ENCODE data around the gene ATAD1.

Gene ATAD1

GRCh38 chr10:87722716-87723115 lies 95.3 kb downstream of the ATAD1 start:
- H3K4me2 ChIP-seq (ENCODE audit: low read length), result no peak overlapping the region
- no peak overlapping the region for H2AFZ ChIP-seq (ENCODE audit: low read length)
- no peak for TF ChIP-seq CTCF (IDR thresholded peaks at IDR 0.05; ENCODE audit: low read length)
- TF ChIP-seq EZH2 (IDR thresholded peaks at IDR 0.05; ENCODE audit: borderline replicate concordance, low read length), result no peak

GRCh38 chr10:87721781-87722180 lies 96.2 kb downstream of the ATAD1 start:
- Histone ChIP-seq H3K9ac (ENCODE audit: low read length) (no peak overlapping the region), H3K27ac (ENCODE audit: low read depth, low read length, poor library complexity, severe bottlenecking) (no peak overlapping the region), H3K36me3 (ENCODE audit: insufficient read depth, low read length) (no peaks in the 10 kb centered on the region), H3K4me3 (ENCODE audit: low read depth, low read length, poor library complexity, severe bottlenecking) (no peak overlapping the region), H2AFZ (ENCODE audit: low read length) (no peak overlapping the region), H3K4me2 (ENCODE audit: low read length) (no peak overlapping the region), H3K27me3 (ENCODE audit: insufficient read depth, low read length) (no peaks in the 10 kb centered on the region), H3K9me3 (ENCODE audit: low read length) (no peaks in the 10 kb centered on the region), H3K9me2 (ENCODE audit: low read depth, low read length) (no peaks in the 10 kb centered on the region), H3F3A (ENCODE audit: insufficient read depth, low read length) (no peaks in the 10 kb centered on the region), H3K4me1 (ENCODE audit: insufficient read depth, low read length, severe bottlenecking) (no peaks in the 10 kb centered on the region), H4K20me1 (ENCODE audit: insufficient read depth, low read length) (no peaks in the 10 kb centered on the region), H3K79me2 (ENCODE audit: insufficient read depth, low read length) (no peaks in the 10 kb centered on the region)
- TF ChIP-seq CTCF (IDR thresholded peaks at IDR 0.05; ENCODE audit: low read length) (no peak), EZH2 (IDR thresholded peaks at IDR 0.05; ENCODE audit: borderline replicate concordance, low read length) (no peak)

More at GRCh38 chr10:87722716-87723115, 95.3 kb downstream of the ATAD1 start:
- Histone ChIP-seq H3F3A (ENCODE audit: insufficient read depth, low read length) (no peaks in the 10 kb centered on the region), H3K9ac (ENCODE audit: low read length) (no peak overlapping the region), H3K79me2 (ENCODE audit: insufficient read depth, low read length) (no peaks in the 10 kb centered on the region), H4K20me1 (ENCODE audit: insufficient read depth, low read length) (no peaks in the 10 kb centered on the region), H3K9me2 (ENCODE audit: low read depth, low read length) (no peaks in the 10 kb centered on the region), H3K4me3 (ENCODE audit: low read depth, low read length, poor library complexity, severe bottlenecking) (no peak overlapping the region), H3K27me3 (ENCODE audit: insufficient read depth, low read length) (0 out of 2 replicates have a peak, but pooled peaks cover 5% of the 10 kb centered on the region), H3K9me3 (ENCODE audit: low read length) (no peaks in the 10 kb centered on the region), H3K27ac (ENCODE audit: low read depth, low read length, poor library complexity, severe bottlenecking) (no peak overlapping the region), H3K36me3 (ENCODE audit: insufficient read depth, low read length) (no peaks in the 10 kb centered on the region), H3K4me1 (ENCODE audit: insufficient read depth, low read length, severe bottlenecking) (no peaks in the 10 kb centered on the region)

GRCh38 chr10:87720665-87721064 lies 97.4 kb downstream of the ATAD1 start:
- Histone ChIP-seq H3F3A (ENCODE audit: insufficient read depth, low read length) (no peaks in the 10 kb centered on the region), H3K4me2 (ENCODE audit: low read length) (no peak overlapping the region), H3K27me3 (ENCODE audit: insufficient read depth, low read length) (no peaks in the 10 kb centered on the region), H3K27ac (ENCODE audit: low read depth, low read length, poor library complexity, severe bottlenecking) (no peak overlapping the region), H4K20me1 (ENCODE audit: insufficient read depth, low read length) (no peaks in the 10 kb centered on the region), H3K9ac (ENCODE audit: low read length) (no peak overlapping the region), H2AFZ (ENCODE audit: low read length) (no peak overlapping the region), H3K79me2 (ENCODE audit: insufficient read depth, low read length) (no peaks in the 10 kb centered on the region), H3K36me3 (ENCODE audit: insufficient read depth, low read length) (no peaks in the 10 kb centered on the region), H3K4me1 (ENCODE audit: insufficient read depth, low read length, severe bottlenecking) (no peaks in the 10 kb centered on the region), H3K9me2 (ENCODE audit: low read depth, low read length) (no peaks in the 10 kb centered on the region), H3K9me3 (ENCODE audit: low read length) (no peaks in the 10 kb centered on the region), H3K4me3 (ENCODE audit: low read depth, low read length, poor library complexity, severe bottlenecking) (no peak overlapping the region)
- TF ChIP-seq EZH2 (IDR thresholded peaks at IDR 0.05; ENCODE audit: borderline replicate concordance, low read length) (no peak), CTCF (IDR thresholded peaks at IDR 0.05; ENCODE audit: low read length) (no peak)

Data from OCI-LY1 (cell line).